Stimulated activated CD4-positive, alpha-beta T cell treated with anti-CD3 and anti-CD28 coated beads, Interleukin-2, amount 100 ng/mL, for 4 hours (primary cell): Measurements from ENCODE around the gene EIF4G1.

Experiments
- DNase-seq: peaks from one replicate; pipeline ENCODE4 v3.0.0-alpha.2; 2020; ENCODE audit warnings: low read depth

Gene EIF4G1

DNA sequence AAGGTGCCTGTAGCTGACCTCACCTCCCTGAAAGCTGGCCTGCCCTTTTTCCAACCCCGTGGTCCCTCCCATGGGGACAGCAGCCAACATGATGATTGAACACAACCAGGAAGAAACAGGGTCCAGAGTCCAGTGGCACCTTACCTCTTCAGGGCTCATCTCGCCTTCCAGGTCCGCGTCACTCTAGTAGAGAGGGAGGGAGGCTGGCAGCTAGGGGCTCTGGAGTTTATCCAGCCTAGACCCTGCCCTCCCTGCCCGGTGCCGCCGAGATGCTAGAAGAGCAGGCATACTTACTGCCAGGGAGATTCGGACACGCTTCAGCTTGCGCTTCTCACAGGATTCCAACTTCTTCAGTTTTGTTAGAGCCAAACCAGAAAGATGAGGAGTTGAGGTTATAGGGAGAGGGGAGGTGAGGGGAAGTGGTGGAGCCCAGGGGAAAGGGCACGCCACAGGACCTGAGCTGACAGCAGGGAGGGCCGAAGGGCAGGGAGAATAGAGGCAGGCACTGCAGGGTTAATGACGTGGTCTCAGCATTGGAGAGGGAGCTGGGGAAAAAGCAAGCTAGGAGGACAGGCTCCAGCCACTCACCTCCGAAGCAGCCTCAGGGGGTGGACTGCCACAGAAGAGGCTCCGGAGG is 37.9 kb downstream of the EIF4G1 start:
- DNase-seq, result no peak

DNA sequence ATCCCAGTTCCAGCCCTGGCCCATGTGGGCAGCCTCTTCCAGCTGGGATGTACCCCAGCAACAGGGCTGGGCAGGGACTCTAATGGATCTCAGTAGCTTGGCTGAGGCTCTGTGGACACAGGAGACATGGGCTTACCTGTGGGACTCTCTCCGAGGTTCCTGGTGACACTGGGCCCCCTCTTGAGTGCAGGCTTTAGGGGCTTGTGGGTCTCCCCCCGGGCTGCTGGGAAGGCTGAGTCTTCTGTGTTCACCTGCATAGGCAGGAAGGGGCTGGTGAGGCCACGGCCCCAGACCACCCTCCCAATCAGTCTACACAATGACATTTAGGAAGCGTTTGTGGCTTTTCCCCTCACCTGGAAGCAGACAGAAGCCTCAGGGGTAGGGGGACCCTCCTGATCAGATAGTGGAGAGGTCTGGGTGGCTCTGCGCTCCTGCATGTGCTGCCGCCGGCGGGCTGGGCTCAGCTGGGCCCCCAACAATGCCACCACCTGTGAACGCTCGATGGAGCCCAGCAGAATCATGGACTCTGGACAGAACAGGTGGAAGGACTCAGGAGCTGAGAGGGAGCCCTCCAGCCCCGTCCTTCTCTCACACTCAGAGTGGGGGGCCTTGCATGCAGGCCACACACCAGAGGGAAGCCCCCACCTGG is 38.6 kb downstream of the EIF4G1 start:
- DNase-seq, result no peak

DNA sequence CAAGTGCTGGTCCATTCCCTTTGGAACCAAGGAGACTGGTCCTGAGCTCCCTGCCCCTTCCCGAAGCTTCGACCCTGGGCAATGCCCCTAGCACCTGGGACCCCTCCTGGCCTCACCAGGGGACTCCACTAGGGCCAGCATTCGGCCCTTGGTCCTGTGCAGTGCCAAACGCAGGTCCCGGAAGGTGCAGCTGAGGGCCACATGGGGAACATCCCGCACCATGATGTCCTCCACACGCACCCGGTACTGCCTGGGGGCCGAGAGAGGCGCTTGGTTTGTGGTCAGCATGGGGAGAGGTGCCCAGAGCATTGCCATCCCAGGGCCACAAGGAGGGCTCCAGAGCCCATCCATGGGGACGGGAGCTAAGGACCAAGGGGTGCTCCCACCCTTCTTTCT is 39.1 kb downstream of the EIF4G1 start:
- DNase-seq, result no peak

DNA sequence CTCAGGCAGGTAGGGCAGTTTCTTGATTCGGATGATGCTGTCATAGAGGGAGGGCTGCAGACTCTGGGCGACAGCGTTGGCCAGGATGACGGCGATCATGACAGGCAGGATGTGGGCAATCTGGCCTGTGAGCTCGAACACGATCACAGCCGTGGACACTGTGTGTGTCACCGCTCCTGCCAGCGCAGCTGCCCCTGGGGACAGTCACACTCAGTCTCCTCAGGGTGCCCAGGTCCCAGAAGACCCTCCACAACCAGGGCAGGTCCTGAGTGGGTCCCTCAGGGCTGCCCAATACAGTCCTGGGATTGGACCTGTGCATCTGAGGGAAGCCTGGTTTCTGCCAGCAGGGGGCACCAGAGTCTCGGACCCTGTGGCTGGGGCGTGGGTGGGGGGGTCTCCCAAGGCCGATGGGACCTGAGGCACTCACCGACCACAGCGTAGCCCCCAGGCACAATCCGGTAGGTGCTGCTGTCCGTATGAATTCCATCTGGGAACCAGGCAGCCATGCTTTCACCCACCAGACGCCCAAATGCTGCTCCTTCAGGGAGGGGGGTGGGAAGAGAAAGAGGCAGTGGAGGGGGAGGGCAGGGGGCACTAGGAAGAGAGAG is 39.8 kb downstream of the EIF4G1 start:
- peak; percentile 45 for DNase-seq

DNA sequence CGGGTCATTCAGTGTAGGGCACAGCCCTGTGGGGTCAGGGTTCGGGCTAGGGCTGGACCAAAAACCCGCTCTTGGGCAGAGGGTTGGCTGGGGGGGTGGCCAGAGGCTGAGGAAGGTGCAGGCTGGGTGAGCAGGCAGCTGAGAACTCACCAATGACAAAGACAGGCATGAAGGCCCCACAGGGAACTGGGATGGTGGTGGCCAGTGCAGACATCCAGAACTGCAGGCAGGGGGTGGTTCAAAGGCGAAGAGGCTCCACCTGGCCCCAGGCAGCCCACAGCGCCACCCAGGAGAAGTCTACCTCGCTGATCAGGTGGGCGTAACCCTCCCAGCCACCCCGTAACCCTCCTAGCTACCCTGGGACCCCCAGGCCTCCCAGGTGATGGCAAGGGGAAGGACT is 40.3 kb downstream of the EIF4G1 start:
- no peak for DNase-seq

DNA sequence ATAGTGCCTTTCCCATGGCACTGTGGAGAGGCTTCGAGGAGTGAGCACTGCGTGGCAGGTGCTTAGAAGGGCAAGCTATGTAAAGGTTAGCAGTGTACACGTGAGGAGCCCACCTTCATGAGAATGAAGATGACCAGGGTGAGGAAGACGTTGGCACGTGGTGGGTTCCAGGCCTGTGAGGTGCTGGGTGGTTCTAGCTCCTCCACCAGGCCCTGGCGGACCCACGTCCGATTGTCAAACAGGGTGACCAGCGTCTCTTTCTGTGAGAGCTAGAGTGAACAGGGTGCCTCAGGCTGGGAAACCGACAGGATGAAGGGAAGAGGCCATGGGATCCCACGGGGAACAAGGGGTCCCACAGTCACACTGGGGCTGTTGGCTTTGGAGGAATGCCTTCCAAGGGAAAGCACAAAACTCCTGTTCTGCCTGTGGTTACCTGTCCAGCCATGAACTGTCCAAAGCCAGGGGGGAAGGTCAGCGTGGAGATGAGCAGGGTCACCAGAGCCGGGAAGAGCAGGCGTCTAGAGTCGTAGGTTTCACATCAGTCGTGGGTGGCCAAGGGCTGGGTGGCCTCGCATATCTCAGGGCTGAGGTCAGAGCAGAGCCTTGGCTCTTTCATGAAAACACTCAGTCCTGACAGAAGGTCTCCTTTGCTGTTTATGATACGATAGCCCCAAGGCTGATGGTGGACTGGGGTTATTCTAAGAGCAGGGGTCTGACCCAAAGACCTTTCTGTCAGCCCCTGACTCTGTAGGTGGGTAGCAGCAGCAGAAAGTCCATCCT is 41.0 kb downstream of the EIF4G1 start:
- DNase-seq, result no peak

DNA sequence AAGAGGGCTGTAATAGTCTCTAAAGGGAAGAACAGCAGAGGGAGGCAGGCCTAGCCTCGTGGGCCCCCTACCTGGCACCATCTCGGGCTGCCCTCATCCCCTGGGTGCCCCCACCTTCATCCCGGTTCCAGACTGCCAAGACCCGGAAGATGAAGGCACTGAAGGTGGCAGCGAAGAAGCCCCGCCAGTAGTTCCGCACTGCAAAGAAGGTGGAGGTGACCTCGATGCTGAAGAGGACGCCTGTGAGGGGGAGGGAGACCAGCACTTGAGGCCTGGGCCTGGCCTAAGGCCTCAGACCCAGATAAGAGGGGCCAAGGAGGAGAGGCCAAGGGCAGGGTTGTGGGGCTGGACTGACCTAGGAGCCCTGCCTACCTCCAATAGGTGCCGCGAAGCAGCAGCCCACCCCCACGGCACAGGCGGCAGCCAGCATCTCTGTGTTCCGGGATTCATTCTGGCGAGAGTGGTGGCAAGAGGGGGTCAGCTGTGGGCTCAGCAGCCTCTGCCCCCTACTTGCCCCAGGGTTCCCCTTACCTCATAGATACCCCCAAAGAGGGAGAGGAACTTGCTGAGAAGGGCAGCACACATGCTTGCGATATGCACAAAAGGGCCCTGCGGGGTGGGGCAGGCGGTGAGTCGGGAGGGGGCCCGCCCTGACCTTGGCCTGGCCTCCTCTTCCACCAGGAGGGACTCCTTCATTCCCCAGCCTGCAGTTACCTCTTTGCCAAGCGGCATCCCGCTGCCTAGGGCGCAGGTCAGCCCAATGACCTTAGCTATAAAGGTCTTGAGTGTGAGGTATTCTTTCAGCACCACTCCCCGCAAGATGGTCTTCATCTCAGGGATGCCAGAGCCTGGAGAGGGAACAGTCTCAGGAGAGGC is 43.1 kb downstream of the EIF4G1 start:
- DNase-seq, result no peak

DNA sequence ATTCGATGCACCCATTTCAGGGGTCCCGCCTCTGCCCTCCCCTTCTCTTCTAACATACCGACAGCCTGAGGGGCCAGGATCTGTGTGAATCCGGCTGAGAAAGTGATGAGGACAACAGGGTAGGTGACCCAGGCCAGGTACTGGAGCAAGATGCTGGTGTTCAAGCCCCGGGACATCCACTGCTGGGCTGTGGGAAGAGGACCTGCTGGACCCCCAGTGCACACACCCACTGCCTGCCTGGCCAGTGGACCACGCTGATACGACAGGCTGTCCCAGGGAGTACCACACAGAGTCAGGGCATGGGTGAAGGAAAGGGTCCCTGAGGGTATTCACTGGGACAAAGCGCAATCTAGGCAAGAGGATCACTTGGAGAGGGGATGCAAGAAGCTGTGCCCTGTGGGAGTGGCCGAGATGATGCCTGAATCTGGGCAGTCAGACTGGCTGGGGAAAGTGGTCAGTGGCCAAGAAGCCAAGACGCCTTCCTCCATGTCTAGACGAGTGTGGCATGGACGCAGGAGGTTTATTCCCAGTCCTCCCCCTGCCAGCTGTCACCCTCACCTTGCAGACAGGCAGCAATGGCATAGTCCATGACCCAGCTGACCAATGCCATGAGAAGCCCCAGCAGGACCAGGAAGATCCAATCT is 43.8 kb downstream of the EIF4G1 start:
- no peak for DNase-seq

DNA sequence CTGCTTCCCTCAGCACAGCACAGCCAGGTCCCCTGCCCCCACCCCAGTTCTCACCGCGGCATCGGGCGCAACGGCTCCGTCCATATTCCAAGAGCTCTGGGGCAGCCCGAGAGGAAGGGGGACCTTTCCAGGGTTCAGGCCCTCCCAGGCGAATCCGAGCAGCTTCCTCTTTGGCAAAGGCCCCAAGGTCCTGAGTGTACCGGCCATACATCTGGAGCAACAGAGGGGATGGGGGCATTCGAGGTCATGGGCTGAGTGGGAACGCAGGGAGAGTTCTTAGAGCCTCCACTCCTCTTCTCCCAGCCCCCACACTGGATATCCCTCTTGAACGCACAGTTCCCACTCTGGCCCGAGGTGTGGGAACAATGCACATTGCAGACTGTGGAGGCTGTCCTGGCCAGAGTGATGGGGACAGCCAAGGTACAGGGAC is 44.5 kb downstream of the EIF4G1 start:
- no peak for DNase-seq

DNA sequence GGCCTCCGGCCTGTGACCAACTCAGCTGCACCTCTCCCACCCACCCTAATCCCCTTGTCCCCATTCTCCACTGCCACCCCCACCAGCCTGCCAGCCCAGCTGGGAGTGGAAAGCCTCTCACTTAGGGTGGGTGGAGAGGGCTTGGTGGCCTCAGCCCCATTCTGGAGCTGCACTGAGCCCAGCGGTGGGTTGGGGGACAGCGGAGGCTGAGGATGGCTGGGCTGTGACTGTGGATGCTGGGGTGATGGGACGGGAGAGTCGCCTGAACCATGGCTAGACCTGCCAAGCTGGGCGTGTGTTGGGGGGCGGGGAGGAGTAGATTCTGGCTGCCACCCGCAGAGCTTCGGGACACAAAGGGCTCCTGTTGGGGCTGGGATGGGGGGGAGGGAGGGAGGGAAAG is 45.2 kb downstream of the EIF4G1 start:
- no peak for DNase-seq

DNA sequence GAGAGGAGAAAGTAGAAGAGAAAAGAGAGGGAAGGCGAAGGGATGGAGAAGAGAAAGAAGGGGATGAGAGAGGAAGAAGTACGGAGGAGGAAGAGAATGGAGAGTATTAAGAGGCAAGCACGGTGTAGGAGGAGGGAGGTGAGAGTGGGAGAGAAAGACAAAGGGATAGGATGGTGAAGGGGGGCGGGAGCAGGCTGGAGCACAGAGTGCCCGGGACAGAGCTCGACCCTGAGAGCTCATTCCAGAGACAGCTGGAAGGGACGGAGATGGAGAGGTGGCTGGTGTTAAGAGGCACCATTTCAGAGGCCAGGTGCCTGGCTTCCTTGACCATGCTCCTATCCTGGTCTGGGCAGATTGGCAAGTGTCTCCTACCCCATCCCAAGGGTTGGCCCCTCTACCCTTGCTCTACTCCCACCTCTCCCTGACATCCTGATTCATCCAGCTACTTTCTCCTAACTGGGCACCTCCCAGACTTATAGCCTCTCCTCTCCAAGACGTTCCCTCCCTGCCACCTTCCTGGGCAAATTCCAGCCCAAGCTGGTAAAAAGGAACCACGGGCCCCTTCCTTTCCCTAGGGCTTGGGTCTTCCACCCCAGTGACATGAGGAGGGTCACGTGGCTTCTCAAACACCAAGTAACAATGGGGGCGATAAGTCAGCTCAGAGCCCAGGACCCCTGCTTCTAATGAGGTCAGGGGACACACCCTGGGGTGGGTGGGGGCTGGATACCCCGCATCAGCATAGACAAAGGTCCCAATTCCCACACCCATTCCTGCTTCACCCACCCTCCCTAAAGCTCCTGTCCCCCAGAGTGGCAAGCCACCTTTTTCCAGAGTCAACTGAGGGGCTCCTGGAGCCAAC is 45.9 kb downstream of the EIF4G1 start:
- no peak for DNase-seq

DNA sequence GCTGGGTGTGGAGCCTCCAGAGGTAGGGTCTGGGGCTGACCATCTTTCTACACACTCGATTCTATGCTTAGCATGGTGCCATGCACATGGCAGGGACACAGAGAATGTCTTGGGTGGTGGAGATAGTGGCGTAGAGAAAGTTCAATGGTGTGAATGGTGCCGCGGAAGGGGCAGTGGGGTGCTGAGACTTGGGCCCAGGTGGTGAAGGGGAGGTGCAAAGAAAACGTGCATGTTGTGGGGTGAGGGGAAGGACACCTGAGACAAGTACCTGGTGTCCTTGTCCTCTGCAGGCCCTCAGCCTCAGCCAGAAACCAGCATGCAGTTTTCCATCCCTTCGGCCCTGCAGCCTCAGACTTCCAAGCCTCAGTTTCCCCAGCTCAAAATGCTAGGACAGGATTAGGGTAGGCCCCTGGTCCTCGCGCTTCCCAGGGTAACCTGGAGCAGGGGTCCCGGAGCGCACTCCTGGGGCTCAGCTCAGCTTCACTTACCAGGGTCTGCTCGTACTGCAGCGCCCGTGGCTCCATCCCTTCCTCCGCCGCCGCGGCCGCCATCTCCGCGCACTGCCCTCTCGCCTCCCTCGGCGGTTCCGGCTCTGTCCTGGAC is 46.6 kb downstream of the EIF4G1 start:
- no peak for DNase-seq

DNA sequence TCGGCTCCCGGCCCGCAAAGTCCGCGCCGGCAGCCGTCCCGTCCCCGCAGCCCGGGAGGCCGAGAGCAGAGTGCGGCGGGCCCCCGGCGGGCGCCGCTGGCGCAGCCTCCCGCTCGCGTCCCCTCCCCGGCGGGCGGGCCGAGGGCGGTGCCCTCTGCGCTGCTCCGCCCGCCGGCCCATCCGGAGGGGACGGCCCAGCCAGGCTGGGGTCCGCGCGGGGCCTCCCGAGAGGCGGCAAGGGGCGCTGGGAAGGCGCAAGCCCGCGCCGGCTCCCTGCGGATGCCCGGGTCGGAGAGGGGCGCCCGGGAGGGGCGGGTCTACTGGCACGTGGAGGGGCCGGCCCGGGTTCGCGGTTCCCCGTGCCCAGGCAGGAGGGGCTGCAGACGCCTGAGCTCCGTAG is 47.1 kb downstream of the EIF4G1 start, which contains the start of the genes CLCN2 and POLR2H:
TSS of gene CLCN2 (minus strand) at position 74 of the 400 bp plus-strand sequence. CDS start 126 bp downstream, outside the sequence.
TSS of gene POLR2H (plus strand) at position 179 of the 400 bp plus-strand sequence. CDS start 1,783 bp downstream, outside the sequence.
- DNase-seq, result no peak

DNA sequence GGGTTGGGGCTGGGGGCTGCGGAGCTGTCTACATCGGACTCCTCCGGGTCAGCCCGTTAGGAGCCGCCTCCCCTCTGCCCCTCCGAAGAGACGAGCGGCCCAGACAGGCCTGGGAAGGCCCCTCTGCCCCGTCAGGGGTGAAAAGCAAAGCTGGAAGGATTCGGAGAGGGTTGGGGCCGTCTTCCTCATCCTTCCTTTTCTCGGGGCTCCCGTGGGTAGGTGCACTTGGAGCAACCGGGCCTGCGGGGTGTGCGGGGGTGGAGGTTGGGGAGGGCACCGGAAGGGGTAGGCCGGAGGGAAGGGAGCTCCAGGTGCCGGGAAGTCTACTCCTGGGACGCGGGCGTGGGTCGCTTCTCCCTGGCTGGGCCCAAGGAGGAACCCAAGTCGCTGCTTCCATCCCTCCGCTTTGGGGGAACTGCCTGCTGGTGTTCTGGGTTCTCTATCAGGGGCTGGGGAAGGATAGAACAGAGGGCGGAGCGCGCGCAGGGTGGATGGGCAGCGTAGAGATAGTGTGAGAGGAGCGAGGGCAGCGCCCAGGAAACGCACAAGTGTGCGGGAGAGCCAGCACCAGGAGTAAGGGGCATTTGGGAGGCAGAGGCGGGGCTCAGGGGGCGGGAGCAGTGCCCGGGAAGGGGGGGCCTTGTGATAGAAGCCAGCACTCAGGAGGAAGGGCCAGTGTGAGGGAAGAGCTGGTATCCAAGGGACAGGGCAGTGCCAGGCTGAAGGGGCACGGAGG is 47.7 kb downstream of the EIF4G1 start:
- DNase-seq, result no peak

DNA sequence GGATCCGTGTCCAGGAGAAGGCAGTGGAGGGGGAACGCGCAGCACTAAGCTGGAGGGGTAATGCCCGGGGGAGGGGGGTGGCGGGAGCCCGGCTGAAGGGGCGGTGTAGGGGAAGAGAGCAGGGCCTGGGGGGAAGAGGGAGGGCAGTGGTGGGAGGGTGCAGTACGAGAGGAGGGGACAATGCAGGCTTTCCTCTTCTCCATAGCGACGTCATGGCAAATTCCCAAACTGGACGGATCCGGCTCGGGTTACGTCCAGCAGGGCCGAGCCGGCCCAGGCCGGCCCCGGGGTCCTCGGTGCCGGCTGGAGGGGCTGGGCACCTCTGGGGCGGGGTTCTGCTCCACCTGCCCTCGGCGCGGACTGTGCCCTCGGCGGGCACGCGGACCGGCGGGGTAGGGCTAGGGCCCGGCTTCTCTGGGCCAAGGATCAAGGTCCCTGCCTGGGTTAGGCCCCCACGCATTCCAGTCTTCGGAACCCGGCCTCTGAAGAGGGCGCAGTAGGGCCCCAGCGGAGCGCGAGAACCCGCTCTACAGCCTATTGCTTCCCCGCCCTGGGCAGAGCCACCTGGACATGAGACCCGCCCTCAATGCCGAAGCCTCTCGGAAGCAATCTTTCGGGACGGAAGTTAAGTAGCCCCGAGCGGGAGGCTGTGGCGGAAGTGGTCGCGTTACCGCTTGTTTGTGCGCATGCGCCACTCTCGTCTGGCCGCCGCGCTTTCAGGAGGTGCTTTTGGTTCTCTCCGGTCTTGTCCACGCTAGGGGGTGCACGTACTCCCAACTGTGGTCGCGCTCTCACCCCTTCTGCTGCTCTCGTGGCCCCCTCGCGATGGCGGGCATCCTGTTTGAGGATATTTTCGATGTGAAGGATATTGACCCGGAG is 48.5 kb downstream of the EIF4G1 start:
- DNase-seq, result peak; percentile 88

DNA sequence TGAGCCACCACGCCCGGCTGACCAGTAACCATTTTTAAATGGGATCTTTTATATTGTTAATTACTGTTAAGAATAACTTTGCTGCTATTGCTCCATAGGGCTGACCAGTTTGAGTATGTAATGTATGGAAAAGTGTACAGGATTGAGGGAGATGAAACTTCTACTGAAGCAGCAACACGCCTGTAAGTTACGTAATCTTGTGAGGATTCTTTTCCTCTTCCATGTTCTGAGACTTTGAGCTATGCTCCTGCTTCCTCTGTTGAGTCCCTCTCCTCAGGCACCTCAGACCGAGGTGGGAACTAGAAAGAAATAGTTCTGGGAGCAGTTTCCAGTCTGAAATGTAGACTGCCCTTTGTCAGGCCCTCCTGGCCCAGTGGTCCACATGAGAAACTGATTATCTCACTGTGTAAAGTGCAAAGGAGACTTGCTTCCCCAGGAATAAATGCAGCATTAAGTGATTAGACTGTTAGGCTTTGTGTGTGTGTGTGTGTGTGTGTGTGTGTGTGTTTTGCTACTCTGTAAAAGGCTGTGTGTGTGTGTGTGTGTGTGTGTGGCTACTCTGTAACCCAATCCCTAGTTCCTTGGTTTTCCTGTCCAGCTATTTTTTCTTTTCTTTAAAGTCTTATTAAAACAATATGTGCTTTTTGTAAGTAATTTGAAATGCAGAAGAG is 52.3 kb downstream of the EIF4G1 start:
- DNase-seq, result no peak

DNA sequence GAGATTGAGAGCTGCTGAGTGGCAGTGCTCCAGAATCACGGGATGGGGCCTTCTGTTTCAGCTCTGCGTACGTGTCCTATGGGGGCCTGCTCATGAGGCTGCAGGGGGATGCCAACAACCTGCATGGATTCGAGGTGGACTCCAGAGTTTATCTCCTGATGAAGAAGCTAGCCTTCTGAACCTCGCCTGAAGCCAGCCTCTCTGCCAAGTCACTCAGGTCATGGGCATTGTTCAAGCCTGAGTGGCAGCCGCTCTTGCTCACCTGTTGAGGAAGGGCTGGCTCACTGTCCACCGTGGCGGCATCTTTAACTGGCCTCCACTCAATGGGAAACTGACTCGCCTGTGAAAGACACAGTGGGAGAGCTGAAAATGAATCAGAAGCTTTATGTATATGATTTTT is 53.7 kb downstream of the EIF4G1 start:
- DNase-seq, result no peak
